GM12891 (cell line): Measurements from ENCODE around the gene THSD7B.

ENCODE experiments used
- PAX5 ChIP-seq: IDR thresholded peaks from 2 replicates; pipeline ENCODE4 v1.6.1; 2011; ENCODE audit warnings: low read length, moderate library complexity, mild to moderate bottlenecking; ENCODE audit not compliant: insufficient read depth, severe bottlenecking
- POLR2A ChIP-seq: IDR thresholded peaks from 2 replicates; pipeline ENCODE4 v1.6.1; 2011; ENCODE audit warnings: low read depth, low read length, control low read depth
- POLR2AphosphoS5 ChIP-seq: IDR thresholded peaks from 2 replicates; pipeline ENCODE4 v1.6.1; 2011; ENCODE audit warnings: low read depth, low read length, control low read depth
- POU2F2 ChIP-seq: IDR thresholded peaks from 2 replicates; pipeline ENCODE4 v1.6.1; 2011; ENCODE audit warnings: low read depth, mild to moderate bottlenecking, control low read depth, low read length, moderate library complexity
- SPI1 ChIP-seq: IDR thresholded peaks from 2 replicates; pipeline ENCODE4 v1.6.1; 2011; ENCODE audit warnings: low read depth, low read length, control low read depth
- TAF1 ChIP-seq: IDR thresholded peaks from 2 replicates; pipeline ENCODE4 v1.6.1; 2011; ENCODE audit warnings: low read depth, low read length, control low read depth

- no peak for TF ChIP-seq POLR2A
- TF ChIP-seq POLR2AphosphoS5, result no peak
- TF ChIP-seq TAF1, result no peak
- no peak for TF ChIP-seq PAX5
- TF ChIP-seq SPI1, result no peak
- TF ChIP-seq POU2F2, result no peak
Observed at GRCh38 chr2:137316075-137316474, 550.7 kb downstream of the THSD7B start.
